ENCODE data around the gene AQP6. TPM values are rescaled to one million over a fixed set of nuclear protein-coding genes. Genes with fewer than 3 reads are reported as not detected.
A peak's percentile ranks its signal among the peaks of the same experiment; 100 is the strongest.

AQP6 gene
- total and polyA plus RNA-seq, 8 donors: 0.18 to 0.58 (median 0.45) TPM; not detected in 5

DNA sequence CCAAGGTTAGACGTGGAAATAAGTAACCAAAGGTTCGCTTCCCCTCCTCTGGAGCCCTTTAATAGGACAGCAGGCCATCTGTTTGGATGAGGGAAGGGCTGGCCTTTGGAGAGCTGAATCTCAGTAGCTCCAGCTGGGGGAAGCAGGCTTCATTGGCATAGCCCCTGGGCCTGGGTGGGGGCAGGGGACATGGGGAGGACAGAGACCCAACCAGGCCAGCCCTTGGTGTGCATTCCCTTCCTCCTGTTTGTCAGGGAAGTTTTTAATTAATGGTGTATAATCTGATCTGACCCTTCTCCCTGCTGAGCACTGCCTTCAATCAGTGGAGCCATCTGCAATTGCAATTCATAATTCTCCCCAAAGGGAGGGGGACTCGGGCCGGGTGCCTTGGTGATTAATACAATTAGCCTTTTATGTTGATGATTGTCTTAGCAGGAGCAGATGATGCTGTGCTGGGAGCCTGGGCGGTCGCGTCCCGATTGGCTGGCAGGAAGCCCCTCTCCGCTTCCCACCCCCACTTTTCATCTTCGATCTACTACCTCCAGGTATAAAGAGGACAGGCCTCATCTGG is 6.4 kb downstream of the AQP6 start:
- intact Hi-C loops (cut with DNase I; ENCODE audit: low total_unique reads): no loop called here

GRCh38 chr12:49979791-49980190 is 7.0 kb downstream of the AQP6 start:
- no peaks in the 10 kb centered on the region for H3K9me3 ChIP-seq
- no peaks in the 10 kb centered on the region for H3K27me3 ChIP-seq
- WGBS, 5 donors: 80 to 96% (median 90%) methylated on average over 3 of the region's 3 CpGs
- TF ChIP-seq POLR2A (IDR thresholded peaks at IDR 0.05) (no peak), EP300 (IDR thresholded peaks at IDR 0.05) (no peak), POLR2AphosphoS5 (IDR thresholded peaks at IDR 0.05) (no peak), CTCF (IDR thresholded peaks at IDR 0.05) (no peak)
- H3K4me3 ChIP-seq: no peak overlapping the region
- peaks cover 11 to 41% (median 20%) of the 10 kb centered on the region in 4 donors for H3K4me1 ChIP-seq
- DNase-seq: no peak
- intact Hi-C loops (cut with DNase I; ENCODE audit: low total_unique reads): no loop called here
- no peak overlapping the region for H3K27ac ChIP-seq
- H3K36me3 ChIP-seq: no peaks in the 10 kb centered on the region

More for the DNA sequence above, 6.4 kb downstream of the AQP6 start:
- no peaks in the 10 kb centered on the region for H3K27me3 ChIP-seq
- no peaks in the 10 kb centered on the region for H3K9me3 ChIP-seq
- WGBS, 5 donors: 81 to 92% (median 85%) methylated on average over 10 of the region's 10 CpGs
- no peak for TF ChIP-seq POLR2A (IDR thresholded peaks at IDR 0.05)
- no peak for TF ChIP-seq CTCF (IDR thresholded peaks at IDR 0.05)
- no peak for TF ChIP-seq EP300 (IDR thresholded peaks at IDR 0.05)
- TF ChIP-seq POLR2AphosphoS5 (IDR thresholded peaks at IDR 0.05): no peak
- peak in 1 of 2 donors; percentile 68 for DNase-seq
- H3K4me1 ChIP-seq: peaks cover 15 to 41% (median 23%) of the 10 kb centered on the region in 4 donors
- H3K36me3 ChIP-seq: no peaks in the 10 kb centered on the region
- no peak overlapping the region for H3K27ac ChIP-seq
- no peak overlapping the region for H3K4me3 ChIP-seq

- TF ChIP-seq POLR2A (IDR thresholded peaks at IDR 0.05) (no peak), POLR2AphosphoS5 (IDR thresholded peaks at IDR 0.05) (no peak), CTCF (IDR thresholded peaks at IDR 0.05) (no peak), EP300 (IDR thresholded peaks at IDR 0.05) (no peak)
- Histone ChIP-seq H3K27ac (no peak overlapping the region), H3K9me3 (no peaks in the 10 kb centered on the region), H3K4me3 (no peak overlapping the region), H3K4me1 (peaks cover 7 to 33% (median 15%) of the 10 kb centered on the region in 4 donors), H3K27me3 (no peaks in the 10 kb centered on the region), H3K36me3 (no peaks in the 10 kb centered on the region)
- intact Hi-C loops (cut with DNase I; ENCODE audit: low total_unique reads): no loop called here
- DNase-seq: no peak
- WGBS, 5 donors: 64 to 76% (median 68%) methylated on average over 10 of the region's 10 CpGs
Observed at GRCh38 chr12:49980501-49981349, 8.0 kb downstream of the AQP6 start.

- Histone ChIP-seq H3K36me3 (no peaks in the 10 kb centered on the region), H3K9me3 (no peaks in the 10 kb centered on the region), H3K4me1 (peaks cover 7 to 38% (median 16%) of the 10 kb centered on the region in 4 donors), H3K4me3 (no peak overlapping the region), H3K27me3 (no peaks in the 10 kb centered on the region), H3K27ac (peak overlapping the region in 1 of 5 donors; percentile 4)
- 84 to 90% (median 89%) methylated on average over 7 of the region's 7 CpGs for WGBS, 5 donors
- intact Hi-C loops (cut with DNase I; ENCODE audit: low total_unique reads): no loop called here
- DNase-seq: no peak
- TF ChIP-seq POLR2AphosphoS5 (IDR thresholded peaks at IDR 0.05): no peak
- TF ChIP-seq EP300 (IDR thresholded peaks at IDR 0.05): no peak
- TF ChIP-seq CTCF (IDR thresholded peaks at IDR 0.05): no peak
- no peak for TF ChIP-seq POLR2A (IDR thresholded peaks at IDR 0.05)
Observed at GRCh38 chr12:49982246-49983087, 9.7 kb downstream of the AQP6 start.

Data from stomach (tissue), 9 donors.